H9 (cell line): Measurements from ENCODE around the gene CKMT2. TPM values are rescaled to one million over a fixed set of nuclear protein-coding genes. Genes with fewer than 3 reads are reported as not detected.

Experiments
- DNase-seq: peaks from one replicate; pipeline ENCODE4 v3.0.0-alpha.2; 2017
- H2AFZ ChIP-seq: one replicate; pipeline ENCODE4 v1.6.1; 2013; ENCODE audit warnings: mild to moderate bottlenecking, low read length, control low read depth, moderate library complexity
- H2AK5ac ChIP-seq: 2 replicates; pipeline ENCODE4 v1.6.1; 2013; ENCODE audit warnings: low read length, control low read depth, mixed read lengths; ENCODE audit not compliant: insufficient read length
- H2BK120ac ChIP-seq: one replicate; pipeline ENCODE4 v1.6.1; 2013; ENCODE audit warnings: low read depth, mild to moderate bottlenecking, low read length, control low read depth, inconsistent platforms; ENCODE audit not compliant: poor library complexity, severe bottlenecking
- H2BK12ac ChIP-seq: 2 replicates; pipeline ENCODE4 v1.6.1; 2013; ENCODE audit warnings: low read length, control low read depth, mixed read lengths, low read depth; ENCODE audit not compliant: insufficient read length
- H2BK15ac ChIP-seq: 2 replicates; pipeline ENCODE4 v1.6.1; 2013; ENCODE audit warnings: low read depth, low read length, control low read depth
- H2BK20ac ChIP-seq: one replicate; pipeline ENCODE4 v1.6.1; 2013; ENCODE audit warnings: low read depth, mild to moderate bottlenecking, low read length, control low read depth, inconsistent platforms; ENCODE audit not compliant: poor library complexity, severe bottlenecking
- H2BK5ac ChIP-seq: 2 replicates; pipeline ENCODE4 v1.6.1; 2013; ENCODE audit warnings: low read length, control low read depth, mixed read lengths; ENCODE audit not compliant: insufficient read length
- H3K14ac ChIP-seq: 2 replicates; pipeline ENCODE4 v1.6.1; 2013; ENCODE audit warnings: low read length, control low read depth; ENCODE audit not compliant: insufficient read depth
- H3K18ac ChIP-seq: 2 replicates; pipeline ENCODE4 v1.6.1; 2013; ENCODE audit warnings: low read depth, mild to moderate bottlenecking, mixed read lengths, low read length, control low read depth; ENCODE audit not compliant: insufficient read length
- H3K23ac ChIP-seq: 2 replicates; pipeline ENCODE4 v1.6.1; 2013; ENCODE audit warnings: low read length, control low read depth, mixed read lengths, low read depth; ENCODE audit not compliant: insufficient read length
- H3K23me2 ChIP-seq: 2 replicates; pipeline ENCODE4 v1.6.1; 2013; ENCODE audit warnings: low read depth, mild to moderate bottlenecking, mixed read lengths, low read length, control low read depth; ENCODE audit not compliant: insufficient read length, poor library complexity, severe bottlenecking
- H3K27ac ChIP-seq: 2 replicates; pipeline ENCODE4 v1.5.1; 2013; ENCODE audit warnings: low read length, control low read depth, mixed read lengths, low read depth; ENCODE audit not compliant: insufficient read length
- H3K27me3 ChIP-seq: 2 replicates; pipeline ENCODE4 v1.6.1; 2013; ENCODE audit warnings: low read length, control low read depth, inconsistent platforms; ENCODE audit not compliant: insufficient read depth
- H3K4ac ChIP-seq: 2 replicates; pipeline ENCODE4 v1.6.1; 2013; ENCODE audit warnings: low read depth, mild to moderate bottlenecking, control low read depth, inconsistent platforms, low read length, moderate library complexity
- H3K4me1 ChIP-seq: 2 replicates; pipeline ENCODE4 v1.6.1; 2013; ENCODE audit warnings: low read length, control low read depth, inconsistent platforms; ENCODE audit not compliant: insufficient read depth
- H3K4me2 ChIP-seq: 2 replicates; pipeline ENCODE4 v1.6.1; 2013; ENCODE audit warnings: low read length, control low read depth, mixed read lengths; ENCODE audit not compliant: insufficient read length, insufficient read depth
- H3K56ac ChIP-seq: 2 replicates; pipeline ENCODE4 v1.6.1; 2013; ENCODE audit warnings: low read depth, mild to moderate bottlenecking, mixed read lengths, low read length, control low read depth; ENCODE audit not compliant: insufficient read length
- H3K79me1 ChIP-seq: 2 replicates; pipeline ENCODE4 v1.6.1; 2013; ENCODE audit warnings: low read depth, mild to moderate bottlenecking, moderate library complexity, low read length, control low read depth, inconsistent platforms; ENCODE audit not compliant: insufficient read depth, poor library complexity, severe bottlenecking
- H3K79me2 ChIP-seq: 2 replicates; pipeline ENCODE4 v1.6.1; 2013; ENCODE audit warnings: low read length, control low read depth, inconsistent platforms; ENCODE audit not compliant: insufficient read depth
- H3K9ac ChIP-seq: 2 replicates; pipeline ENCODE4 v1.6.1; 2013; ENCODE audit warnings: low read length, control low read depth, mixed read lengths; ENCODE audit not compliant: insufficient read length; ENCODE audit errors: extremely low read depth
- H3K9me3 ChIP-seq: one replicate; pipeline ENCODE4 v1.6.1; 2013; ENCODE audit warnings: low read depth, low read length, inconsistent platforms; ENCODE audit not compliant: control insufficient read depth
- H3T11ph ChIP-seq: one replicate; pipeline ENCODE4 v1.6.1; 2013; ENCODE audit warnings: mild to moderate bottlenecking, low read length, control low read depth, inconsistent platforms
- H4K20me1 ChIP-seq: one replicate; pipeline ENCODE4 v1.6.1; 2013; ENCODE audit not compliant: control insufficient read depth, insufficient read length, insufficient read depth
- H4K5ac ChIP-seq: 2 replicates; pipeline ENCODE4 v1.6.1; 2013; ENCODE audit warnings: low read depth, mild to moderate bottlenecking, mixed read lengths, low read length, control low read depth; ENCODE audit not compliant: insufficient read length
- H4K8ac ChIP-seq: replicated peaks from 2 replicates; pipeline ENCODE4 v1.6.1; 2013; ENCODE audit warnings: low read length, control low read depth, mixed read lengths, low read depth; ENCODE audit not compliant: insufficient read length
- H4K91ac ChIP-seq: 2 replicates; pipeline ENCODE4 v1.6.1; 2013; ENCODE audit warnings: low read depth, mild to moderate bottlenecking, moderate library complexity, mixed read lengths, low read length, control low read depth; ENCODE audit not compliant: insufficient read length
- H3K27ac Mint-ChIP-seq, 3 experiments: 2 replicates in 2 of 3; 3 replicates in 1 of 3; pipeline ENCODE4 v1.8.0; 2020 to 2021; ENCODE audit warnings: mixed read lengths in 3 of 3, mild to moderate bottlenecking in 1 of 3, moderate library complexity in 1 of 3
- H3K27me3 Mint-ChIP-seq: 2 replicates; pipeline ENCODE4 v1.8.0; 2021; ENCODE audit warnings: low read depth, mild to moderate bottlenecking, moderate library complexity, mixed read lengths
- H3K36me3 Mint-ChIP-seq, 3 experiments: 2 replicates in 2 of 3; 3 replicates in 1 of 3; pipeline ENCODE4 v1.8.0; 2020 to 2021; ENCODE audit warnings: low read depth in 3 of 3, mixed read lengths in 3 of 3; ENCODE audit not compliant: insufficient read depth in 1 of 3
- H3K4me1 Mint-ChIP-seq, 2 experiments: 2 replicates each; pipeline ENCODE4 v1.8.0; 2020; ENCODE audit warnings: mixed read lengths in 2 of 2
- H3K4me3 Mint-ChIP-seq, 2 experiments: 2 replicates in 1 of 2; 3 replicates in 1 of 2; pipeline ENCODE4 v1.8.0; 2020 to 2021; ENCODE audit warnings: mild to moderate bottlenecking in 2 of 2, mixed read lengths in 2 of 2, moderate library complexity in 1 of 2
- H3K9me3 Mint-ChIP-seq, 2 experiments: 2 replicates in 1 of 2; 3 replicates in 1 of 2; pipeline ENCODE4 v1.8.0; 2020; ENCODE audit warnings: mild to moderate bottlenecking in 2 of 2, mixed read lengths in 2 of 2, moderate library complexity in 1 of 2
- WGBS: extraction: QIAGEN DNeasy Blood & Tissue Kit; methylation state at CpG from one replicate; pipeline ENCODE4 v1.1.7; 2013; ENCODE audit warnings: missing lambda C conversion rate, low lambda C conversion rate, mixed read lengths; ENCODE audit not compliant: insufficient read length; ENCODE audit errors: extremely low coverage; 5-methylcytosine and 5-hydroxymethylcytosine counted together
- total RNA-seq: library from RNA; stranded (reverse); gene quantifications from 2 replicates; pipeline ENCODE4 v1.2.1, GENCODE V29; 2021
- TF ChIP-seq, protein P1 (sequence below): fragments of 200-600 bp; sonication (generic); conservative IDR thresholded peaks from 3 replicates; pipeline ENCODE4 v1.8.0; 2021; ENCODE audit warnings: antibody characterized with exemption, mild to moderate bottlenecking

CKMT2 gene
- total RNA-seq, 1 experiment from 2014 or later = 1.8 TPM

DNA sequence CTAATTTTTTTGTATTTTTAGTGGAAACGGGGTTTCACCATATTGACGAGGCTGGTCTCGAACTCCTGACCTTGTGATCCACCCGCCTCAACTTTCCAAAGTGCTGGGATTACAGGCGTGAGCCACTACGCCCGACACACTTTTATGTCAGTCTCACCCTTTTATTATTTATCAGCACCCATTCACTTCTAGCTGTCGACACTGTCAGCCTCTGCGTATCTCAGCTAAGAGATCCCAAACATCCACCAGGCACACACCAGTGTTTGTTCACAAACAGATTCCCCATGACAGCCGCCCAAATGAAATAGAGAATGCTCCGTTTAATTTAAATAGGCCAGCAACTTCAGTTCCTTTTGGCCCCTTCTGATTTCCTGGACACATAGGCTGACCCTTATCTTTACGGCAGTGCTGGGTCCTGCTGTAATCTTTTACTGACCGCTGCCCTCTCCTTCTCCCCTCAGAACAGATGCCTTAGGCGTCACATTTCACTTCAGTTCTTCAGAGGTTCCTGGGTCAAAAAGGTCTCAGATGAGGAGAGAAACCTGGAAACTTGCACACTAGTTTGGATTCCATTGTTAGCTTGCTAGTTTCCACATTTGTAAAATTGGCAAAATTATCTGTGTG lies 43.1 kb upstream of the CKMT2 start:
- no peak overlapping the region for H2BK12ac ChIP-seq
- no peaks in the 10 kb centered on the region for H3K79me2 ChIP-seq
- no peak overlapping the region for H2BK20ac ChIP-seq
- H4K5ac ChIP-seq = no peak overlapping the region
- H3K36me3 Mint-ChIP-seq = no peaks in the 10 kb centered on the region
- no peak overlapping the region for H3T11ph ChIP-seq
- no peak overlapping the region for H3K4ac ChIP-seq
- H3K23ac ChIP-seq = no peak overlapping the region
- no peak overlapping the region for H3K27ac ChIP-seq
- no peaks in the 10 kb centered on the region for H3K23me2 ChIP-seq
- no peaks in the 10 kb centered on the region; a peak in 2 of 5 replicates for H3K9me3 Mint-ChIP-seq
- H3K18ac ChIP-seq = no peak overlapping the region
- no peak overlapping the region for H3K14ac ChIP-seq
- WGBS = no CpG with 5 or more reads among the region's 14 CpGs
- no peak overlapping the region for H3K4me2 ChIP-seq
- no peaks in the 10 kb centered on the region for H3K27me3 ChIP-seq
- peaks cover 3% of the 10 kb centered on the region for H3K27me3 Mint-ChIP-seq
- no peak overlapping the region for H2BK15ac ChIP-seq
- no peak overlapping the region for H4K91ac ChIP-seq
- no peak overlapping the region for H3K4me3 Mint-ChIP-seq
- no peak overlapping the region for H3K56ac ChIP-seq
- H3K9me3 ChIP-seq = no peaks in the 10 kb centered on the region
- H2BK5ac ChIP-seq = no peak overlapping the region
- H4K20me1 ChIP-seq = no peaks in the 10 kb centered on the region
- H2BK120ac ChIP-seq = no peak overlapping the region
- H3K9ac ChIP-seq = no peak overlapping the region
- DNase-seq = no peak
- H3K4me1 ChIP-seq = no peaks in the 10 kb centered on the region
- no peaks in the 10 kb centered on the region for H3K79me1 ChIP-seq
- H4K8ac ChIP-seq = no peak overlapping the region
- peaks cover 22 to 23% of the 10 kb centered on the region in 2 experiments for H3K4me1 Mint-ChIP-seq
- TF ChIP-seq, protein P1, sequence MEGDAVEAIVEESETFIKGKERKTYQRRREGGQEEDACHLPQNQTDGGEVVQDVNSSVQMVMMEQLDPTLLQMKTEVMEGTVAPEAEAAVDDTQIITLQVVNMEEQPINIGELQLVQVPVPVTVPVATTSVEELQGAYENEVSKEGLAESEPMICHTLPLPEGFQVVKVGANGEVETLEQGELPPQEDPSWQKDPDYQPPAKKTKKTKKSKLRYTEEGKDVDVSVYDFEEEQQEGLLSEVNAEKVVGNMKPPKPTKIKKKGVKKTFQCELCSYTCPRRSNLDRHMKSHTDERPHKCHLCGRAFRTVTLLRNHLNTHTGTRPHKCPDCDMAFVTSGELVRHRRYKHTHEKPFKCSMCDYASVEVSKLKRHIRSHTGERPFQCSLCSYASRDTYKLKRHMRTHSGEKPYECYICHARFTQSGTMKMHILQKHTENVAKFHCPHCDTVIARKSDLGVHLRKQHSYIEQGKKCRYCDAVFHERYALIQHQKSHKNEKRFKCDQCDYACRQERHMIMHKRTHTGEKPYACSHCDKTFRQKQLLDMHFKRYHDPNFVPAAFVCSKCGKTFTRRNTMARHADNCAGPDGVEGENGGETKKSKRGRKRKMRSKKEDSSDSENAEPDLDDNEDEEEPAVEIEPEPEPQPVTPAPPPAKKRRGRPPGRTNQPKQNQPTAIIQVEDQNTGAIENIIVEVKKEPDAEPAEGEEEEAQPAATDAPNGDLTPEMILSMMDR = no peak
- H2AFZ ChIP-seq = no peak overlapping the region
- H2AK5ac ChIP-seq = no peak overlapping the region
- H3K27ac Mint-ChIP-seq = peak overlapping the region in 1 of 3 experiments; percentile 62; a peak in 1 of 7 replicates
